T1000 (cell line): ENCODE results near the gene ELMO2.

Source experiments
- DNase-seq: peaks from one replicate; lab custom pipeline; 2025; ENCODE audit warnings: mixed read lengths; lab: John Stamatoyannopoulos, UW

Gene ELMO2

GRCh38 chr20:46352370-46352938 is 54.0 kb downstream of the ELMO2 start:
- no peak for DNase-seq

- DNase-seq, result no peak
These were observed 54.9 kb downstream of the ELMO2 start for GRCh38 chr20:46351357-46352058.

DNA sequence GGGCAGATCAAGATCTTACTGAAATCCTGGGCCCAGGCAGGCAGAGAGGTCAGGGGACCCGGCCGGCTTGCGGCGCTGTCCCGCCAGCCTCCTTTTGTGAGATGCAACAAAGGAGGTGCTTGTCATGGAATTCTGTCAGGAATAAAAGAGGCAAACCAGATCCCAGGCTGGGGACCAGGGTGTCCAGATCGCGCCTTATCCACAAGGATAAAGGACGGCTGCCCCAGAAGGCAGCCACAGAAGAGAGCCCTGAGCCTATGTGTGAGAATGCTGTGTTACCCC is 55.5 kb downstream of the ELMO2 start:
- no peak for DNase-seq

DNA sequence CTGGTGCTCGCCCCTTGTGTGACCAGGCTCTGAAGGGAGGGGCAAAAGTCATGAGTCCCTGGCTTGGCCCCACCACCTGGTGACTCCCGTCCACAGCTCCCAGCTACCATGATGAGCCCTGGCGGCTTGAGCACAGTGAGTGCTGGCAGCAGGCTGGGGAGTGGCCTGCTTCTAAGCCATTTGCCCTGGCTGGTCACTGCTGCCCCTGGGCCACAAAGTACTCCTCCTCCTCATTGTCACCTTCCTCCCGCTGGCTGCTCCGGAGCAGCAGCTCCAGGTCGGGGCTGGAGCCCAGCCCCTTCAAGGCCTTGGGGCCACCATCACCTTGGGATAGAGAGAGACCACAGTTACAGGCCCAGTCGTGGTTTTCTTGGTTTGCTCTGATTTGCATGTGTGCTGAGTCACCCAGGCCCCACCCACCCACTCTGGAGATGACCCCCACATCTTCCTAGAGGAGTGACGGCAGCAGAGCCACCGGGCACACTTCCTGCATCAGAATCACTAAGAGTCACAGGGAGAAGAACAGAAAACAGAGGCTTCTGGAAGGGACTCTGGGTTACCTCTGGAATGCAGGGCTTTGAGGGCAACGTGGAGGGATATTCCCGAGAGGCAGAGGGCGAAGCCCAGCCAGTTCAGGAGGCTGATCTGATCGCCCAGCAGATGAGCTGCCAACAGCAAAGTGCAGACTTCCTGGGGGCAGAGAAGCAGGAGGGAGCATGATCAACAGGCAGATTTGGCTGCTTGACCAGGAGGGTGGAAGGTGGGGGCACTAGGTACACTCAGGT is 56.0 kb downstream of the ELMO2 start:
- peak; percentile 76 for DNase-seq

- DNase-seq, result no peak
These were observed 56.7 kb downstream of the ELMO2 start for GRCh38 chr20:46349742-46350056.

DNA sequence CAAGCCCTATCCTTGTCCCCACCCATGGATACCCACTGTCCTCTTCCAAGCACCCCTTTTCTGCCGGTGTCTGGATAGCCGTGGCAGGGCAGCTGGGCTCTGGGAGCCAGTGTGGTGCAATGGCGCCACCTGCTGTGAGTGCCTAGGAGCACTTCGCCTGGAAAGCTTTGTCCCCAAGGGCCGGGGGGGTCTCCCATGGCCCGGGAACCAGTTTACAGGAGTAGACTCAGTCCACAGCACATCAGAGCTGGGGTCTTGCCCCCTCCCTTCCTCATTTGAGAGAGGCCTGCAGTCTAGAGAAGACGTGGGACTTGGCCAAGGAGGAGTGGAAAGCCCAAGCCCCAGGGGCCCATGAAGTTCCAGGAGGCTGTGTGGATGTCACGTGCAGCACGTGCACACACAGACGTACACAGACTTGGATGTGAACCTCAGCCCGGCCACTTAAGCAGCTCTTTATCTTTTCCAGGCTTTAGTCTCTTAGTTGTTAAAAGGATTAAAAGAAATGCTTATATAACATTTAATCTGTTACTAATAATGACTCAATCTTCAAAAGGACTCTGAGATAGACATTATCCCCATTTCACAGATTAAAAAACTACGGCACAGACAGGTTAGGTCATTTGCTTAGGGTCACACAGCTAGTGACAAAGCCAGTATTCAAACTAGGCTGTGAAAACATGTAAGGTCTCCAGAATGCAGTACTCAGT is 57.2 kb downstream of the ELMO2 start:
- peak; percentile 27 for DNase-seq

DNA sequence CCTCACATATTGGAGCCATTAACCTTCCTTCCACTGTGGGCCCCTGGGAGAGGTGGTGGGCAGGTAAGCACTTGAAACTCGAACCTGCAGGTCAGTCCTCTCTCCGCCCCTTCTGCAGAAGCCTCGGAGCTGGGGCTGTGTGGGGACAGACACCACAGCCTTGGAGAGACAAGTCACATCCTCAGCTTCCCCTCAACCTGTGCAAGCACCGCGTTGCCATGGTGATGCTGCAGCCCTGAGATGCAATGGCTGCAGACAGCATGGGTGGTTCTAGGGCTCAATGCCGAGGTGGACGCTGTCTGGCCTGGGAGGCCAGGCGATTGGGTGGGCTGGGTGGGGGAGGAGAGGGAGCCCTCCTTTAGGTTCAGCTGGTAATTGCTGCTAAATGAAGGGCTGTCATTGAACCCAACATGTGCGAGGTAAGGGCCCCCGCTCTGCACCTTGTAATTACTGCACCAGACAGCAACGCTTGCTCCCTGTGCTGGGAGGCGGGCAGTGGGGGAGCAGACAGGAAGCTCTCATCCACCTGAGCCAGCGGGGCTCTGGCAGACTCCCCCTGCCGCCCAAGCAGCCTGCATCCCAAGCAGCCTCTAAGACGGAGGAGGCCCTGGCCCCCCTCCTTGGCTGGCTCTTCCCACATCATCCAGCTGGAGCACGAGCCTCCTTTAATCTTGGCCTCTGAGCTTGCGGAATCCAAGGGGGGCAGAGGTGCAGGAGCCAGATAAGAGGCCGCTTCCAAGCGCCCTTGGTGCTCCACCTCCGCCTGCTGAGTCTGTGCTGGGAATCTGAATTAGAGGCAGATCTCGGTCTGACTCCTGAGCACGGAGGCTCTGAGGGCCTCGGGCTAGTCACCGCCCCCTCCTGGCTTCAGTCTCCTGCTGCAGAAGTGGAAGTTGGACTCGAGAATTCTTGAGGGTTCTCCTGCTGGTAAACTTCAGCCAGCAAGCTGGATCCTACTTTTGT is 58.3 kb downstream of the ELMO2 start:
- DNase-seq, result no peak

GRCh38 chr20:46346770-46347169 is 59.6 kb downstream of the ELMO2 start:
- no peak for DNase-seq

DNA sequence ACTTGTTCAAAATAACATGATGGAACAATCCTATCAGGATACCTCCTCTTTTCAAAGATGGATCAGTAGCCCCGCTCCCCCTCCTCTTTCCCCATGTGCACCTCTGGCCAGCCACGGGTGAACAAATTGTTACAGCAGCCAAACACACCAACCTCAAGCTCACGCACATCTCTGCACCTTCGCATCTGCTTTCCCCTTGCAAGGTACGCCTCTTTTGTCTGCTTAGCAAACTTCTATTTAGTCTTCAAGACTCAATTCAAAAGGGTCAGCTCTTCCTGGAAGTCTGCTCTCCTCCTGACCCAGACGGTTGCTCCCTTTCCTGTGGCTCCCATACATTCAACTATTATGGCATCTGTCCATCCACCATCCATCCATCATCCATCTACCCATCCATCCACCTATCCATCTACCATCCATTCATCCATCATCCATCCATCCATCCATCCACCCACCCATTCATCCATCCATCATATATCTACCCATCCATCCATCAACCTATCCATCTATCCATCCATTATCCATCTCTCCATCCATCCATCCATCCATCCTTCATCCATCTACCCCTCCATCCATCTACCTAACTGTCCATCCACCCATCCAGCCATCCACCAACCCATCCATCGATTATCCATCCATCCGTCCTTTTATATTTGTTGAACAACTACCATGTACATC is 61.8 kb downstream of the ELMO2 start:
- DNase-seq, result no peak

- no peak for DNase-seq
These were observed 62.4 kb downstream of the ELMO2 start for GRCh38 chr20:46343975-46344357.

- DNase-seq, result no peak
These were observed 63.0 kb downstream of the ELMO2 start for GRCh38 chr20:46343348-46343974.

- no peak for DNase-seq
These were observed 63.7 kb downstream of the ELMO2 start for GRCh38 chr20:46342451-46343347.

- DNase-seq, result no peak
These were observed 64.4 kb downstream of the ELMO2 start for GRCh38 chr20:46342010-46342378.

DNA sequence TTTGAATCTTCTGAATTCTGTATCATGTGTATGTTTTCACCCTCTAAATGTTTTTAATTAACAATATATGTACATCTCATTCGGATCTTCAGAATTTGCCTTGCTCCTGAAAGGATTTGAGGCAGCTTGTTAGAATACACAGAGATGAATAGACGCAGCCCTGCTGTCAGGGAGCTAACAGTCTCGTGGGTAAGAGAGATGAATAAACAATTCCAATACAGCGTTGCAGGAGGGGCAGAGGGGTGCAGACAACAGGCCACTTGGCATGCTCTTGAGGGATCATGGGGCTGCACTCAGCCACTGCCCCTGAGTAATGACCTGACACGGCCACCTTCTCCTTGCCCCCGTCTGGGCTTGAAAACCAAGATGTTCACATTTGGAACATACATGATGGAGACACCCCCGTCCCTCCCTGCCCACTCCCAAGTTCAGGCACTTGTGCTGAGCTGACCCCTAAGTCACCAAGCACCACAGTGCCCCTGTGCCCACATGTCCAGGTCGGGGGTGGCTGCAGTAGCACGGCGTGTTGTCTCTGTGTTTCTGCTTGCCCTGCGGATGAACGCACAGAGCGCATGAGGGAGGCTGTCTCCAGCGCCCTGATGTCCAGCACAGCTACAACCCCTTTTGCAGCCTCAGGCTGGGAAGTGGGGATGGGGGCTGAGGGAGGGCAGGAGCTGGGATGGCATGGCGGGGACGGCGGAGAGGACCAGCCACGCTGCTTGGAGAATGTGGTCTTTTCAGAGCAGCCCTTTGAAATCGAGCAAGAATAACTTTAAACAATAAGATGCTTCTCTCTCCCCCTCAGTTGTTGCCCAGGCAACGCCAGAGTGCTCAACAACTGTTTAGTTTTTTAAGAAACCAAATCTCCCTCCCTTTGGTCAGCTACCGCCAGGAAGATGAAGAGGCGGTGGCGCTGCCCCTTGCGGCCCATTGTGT is 65.1 kb downstream of the ELMO2 start:
- DNase-seq, result no peak

DNA sequence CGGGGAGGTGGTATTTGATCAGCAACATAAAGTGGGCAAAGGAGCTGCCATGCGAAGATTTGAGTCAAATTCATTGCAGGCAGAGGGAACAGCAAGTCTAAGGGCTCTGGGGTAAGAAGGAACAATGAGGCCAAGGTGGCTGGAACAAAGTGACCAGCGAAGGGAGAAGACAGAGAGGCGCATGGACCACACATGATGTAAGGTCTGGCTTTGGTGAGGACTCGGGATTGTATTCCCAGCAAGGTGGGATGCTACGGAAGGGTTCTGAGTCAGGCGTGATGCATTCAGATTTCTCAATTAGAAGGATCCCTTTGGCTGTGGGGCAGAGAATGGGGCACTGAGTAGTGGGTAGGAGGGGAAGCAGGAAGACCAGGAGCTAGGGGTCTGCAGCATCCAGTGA is 67.4 kb downstream of the ELMO2 start:
- no peak for DNase-seq

GRCh38 chr20:46336735-46337134 is 69.7 kb downstream of the ELMO2 start:
- no peak for DNase-seq

- no peak for DNase-seq
These were observed 72.0 kb downstream of the ELMO2 start for GRCh38 chr20:46334303-46334904.
